ENCODE measurements around the gene ARRB1.
"Not testable (repeated sequence)": the region's sequence is repeated elsewhere in the genome, so short reads cannot be mapped to it uniquely, and the experiment has no call there.

GRCh38 chr11:75274716-75275115 is 76.7 kb downstream of the ARRB1 start:
- not testable (repeated sequence) for TF ChIP-seq CTCF (IDR thresholded peaks at IDR 0.05); ZFX (IDR thresholded peaks at IDR 0.05; ENCODE audit: borderline replicate concordance)

Measured in 22Rv1 (cell line).